OCI-LY3 (cell line): Measurements from ENCODE around the gene PICALM.

Source experiments
- H2AFZ ChIP-seq: fragments of 200-600, 300-600 bp; shearing (Covaris generic); 2 replicates; pipeline ENCODE4 v1.6.0; 2014; ENCODE audit warnings: antibody characterized with exemption, low read depth, low read length
- H3K27ac ChIP-seq: fragments of 200-600, 300-600 bp; sonication (generic); 2 replicates; pipeline ENCODE4 v1.5.1; 2014; ENCODE audit warnings: mild to moderate bottlenecking, low read length, moderate library complexity, mixed read lengths
- H3K27me3 ChIP-seq: fragments of 200-600, 300-600 bp; sonication (generic); 2 replicates; pipeline ENCODE4 v1.6.1; 2014; ENCODE audit warnings: low read depth, low read length, mixed read lengths
- H3K36me3 ChIP-seq: fragments of 200-600, 300-600 bp; sonication (generic); replicated peaks from 2 replicates; pipeline ENCODE3; 2014; ENCODE audit warnings: low read depth, low read length, mixed read lengths
- H3K4me1 ChIP-seq: fragments of 300-600, 200-600 bp; sonication (generic); 2 replicates; pipeline ENCODE4 v1.6.1; 2014; ENCODE audit warnings: low read length, mixed read lengths
- H3K4me2 ChIP-seq: fragments of 200-600, 300-600 bp; sonication (generic); 2 replicates; pipeline ENCODE4 v1.6.1; 2014; ENCODE audit warnings: low read length, mixed read lengths
- H3K4me3 ChIP-seq: fragments of 300-600, 200-600 bp; sonication (generic); 2 replicates; pipeline ENCODE4 v1.5.1; 2014; ENCODE audit warnings: antibody characterized with exemption, mild to moderate bottlenecking, low read length, moderate library complexity
- H3K79me2 ChIP-seq: fragments of 300-600, 200-600 bp; shearing (Covaris generic); 2 replicates; pipeline ENCODE4 v1.6.1; 2014; ENCODE audit warnings: mild to moderate bottlenecking, low read length, mixed read lengths
- H3K9ac ChIP-seq: fragments of 300-600, 200-600 bp; shearing (Covaris generic); 2 replicates; pipeline ENCODE4 v1.6.0; 2014; ENCODE audit warnings: mild to moderate bottlenecking, low read length, moderate library complexity
- H3K9me3 ChIP-seq: fragments of 200-600, 300-600 bp; shearing (Covaris generic); 2 replicates; pipeline ENCODE4 v1.6.1; 2014; ENCODE audit warnings: low read length, mixed read lengths; ENCODE audit not compliant: insufficient read depth
- H4K20me1 ChIP-seq: fragments of 200-600, 300-600 bp; sonication (generic); 2 replicates; pipeline ENCODE4 v1.6.1; 2016; ENCODE audit warnings: low read length, mixed read lengths; ENCODE audit not compliant: insufficient read depth
- EZH2phosphoT487 ChIP-seq: fragments of 200-600 bp; shearing (Covaris generic); IDR thresholded peaks from 2 replicates; pipeline ENCODE4 v1.6.1; 2018; ENCODE audit warnings: antibody characterized with exemption, mixed run types, low read depth
- TF ChIP-seq, protein P1 (sequence below): fragments of 200-600, 300-600 bp; sonication (generic); IDR thresholded peaks from 2 replicates; pipeline ENCODE4 v1.5.1; 2014; ENCODE audit warnings: antibody characterized with exemption, low read length, low read depth

Gene PICALM

DNA sequence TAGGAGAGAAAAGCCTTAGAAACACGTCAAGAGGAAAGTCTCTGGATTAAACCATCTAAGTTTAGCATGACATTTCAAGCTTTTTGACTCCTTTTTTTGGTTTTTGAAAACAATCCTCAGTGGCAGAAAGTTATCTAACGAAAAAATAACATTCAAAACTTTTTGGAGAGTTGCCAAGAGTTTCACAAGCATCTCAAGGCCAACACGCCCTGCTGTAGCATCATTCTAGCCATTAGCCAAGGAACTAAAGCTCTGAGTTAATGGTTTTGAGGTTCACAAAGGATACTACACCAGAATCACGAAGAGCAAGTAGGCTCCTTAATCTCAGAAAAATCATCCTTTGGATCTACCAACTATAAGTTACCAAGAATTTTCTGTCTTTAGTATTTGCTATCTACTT, 94.8 kb downstream of the PICALM start:
- Histone ChIP-seq H3K9me3 (no peaks in the 10 kb centered on the region), H3K4me1 (peaks cover 15% of the 10 kb centered on the region), H3K79me2 (peaks cover under 1% of the 10 kb centered on the region; the same call in 1 of the 2 replicates), H3K4me2 (no peak overlapping the region), H3K27ac (no peak overlapping the region), H3K27me3 (no peaks in the 10 kb centered on the region), H2AFZ (no peak overlapping the region), H4K20me1 (peaks cover 27% of the 10 kb centered on the region), H3K4me3 (no peak overlapping the region), H3K9ac (no peak overlapping the region), H3K36me3 (peaks cover 68% of the 10 kb centered on the region)
- no peak for TF ChIP-seq EZH2phosphoT487
- TF ChIP-seq, protein P1, sequence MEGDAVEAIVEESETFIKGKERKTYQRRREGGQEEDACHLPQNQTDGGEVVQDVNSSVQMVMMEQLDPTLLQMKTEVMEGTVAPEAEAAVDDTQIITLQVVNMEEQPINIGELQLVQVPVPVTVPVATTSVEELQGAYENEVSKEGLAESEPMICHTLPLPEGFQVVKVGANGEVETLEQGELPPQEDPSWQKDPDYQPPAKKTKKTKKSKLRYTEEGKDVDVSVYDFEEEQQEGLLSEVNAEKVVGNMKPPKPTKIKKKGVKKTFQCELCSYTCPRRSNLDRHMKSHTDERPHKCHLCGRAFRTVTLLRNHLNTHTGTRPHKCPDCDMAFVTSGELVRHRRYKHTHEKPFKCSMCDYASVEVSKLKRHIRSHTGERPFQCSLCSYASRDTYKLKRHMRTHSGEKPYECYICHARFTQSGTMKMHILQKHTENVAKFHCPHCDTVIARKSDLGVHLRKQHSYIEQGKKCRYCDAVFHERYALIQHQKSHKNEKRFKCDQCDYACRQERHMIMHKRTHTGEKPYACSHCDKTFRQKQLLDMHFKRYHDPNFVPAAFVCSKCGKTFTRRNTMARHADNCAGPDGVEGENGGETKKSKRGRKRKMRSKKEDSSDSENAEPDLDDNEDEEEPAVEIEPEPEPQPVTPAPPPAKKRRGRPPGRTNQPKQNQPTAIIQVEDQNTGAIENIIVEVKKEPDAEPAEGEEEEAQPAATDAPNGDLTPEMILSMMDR: no peak

DNA sequence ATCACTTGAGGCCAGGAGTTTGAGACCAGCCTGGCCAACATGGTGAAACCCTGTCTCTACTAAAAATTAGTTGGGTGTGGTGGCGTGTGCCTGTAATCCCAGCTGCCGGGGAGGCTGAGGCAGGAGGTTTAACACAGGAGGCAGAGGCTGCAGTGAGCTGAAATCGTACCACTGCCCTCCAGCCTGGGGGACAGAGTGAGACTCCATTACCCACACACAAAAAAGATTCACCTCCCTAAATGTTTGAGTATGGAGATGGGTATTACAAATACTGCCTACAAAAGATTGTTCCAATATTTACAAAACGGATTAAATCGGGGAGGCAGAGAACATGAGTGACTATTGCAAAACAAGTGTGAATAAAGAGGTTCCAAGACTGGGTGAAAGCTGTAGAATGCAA, 98.3 kb downstream of the PICALM start:
- H3K9me3 ChIP-seq: no peaks in the 10 kb centered on the region
- peaks cover 17% of the 10 kb centered on the region; the same call in 1 of the 2 replicates for H3K79me2 ChIP-seq
- peaks cover 46% of the 10 kb centered on the region for H4K20me1 ChIP-seq
- peaks cover 15% of the 10 kb centered on the region for H3K4me1 ChIP-seq
- no peak overlapping the region for H3K4me3 ChIP-seq
- no peak overlapping the region for H3K9ac ChIP-seq
- no peak for TF ChIP-seq EZH2phosphoT487
- TF ChIP-seq, protein P1: no peak
- peaks cover 74% of the 10 kb centered on the region for H3K36me3 ChIP-seq
- no peak overlapping the region for H2AFZ ChIP-seq
- H3K4me2 ChIP-seq: no peak overlapping the region
- no peak overlapping the region for H3K27ac ChIP-seq
- no peaks in the 10 kb centered on the region for H3K27me3 ChIP-seq

- Histone ChIP-seq H3K27me3 (no peaks in the 10 kb centered on the region), H2AFZ (no peak overlapping the region), H3K4me3 (no peak overlapping the region), H3K36me3 (peaks cover 73% of the 10 kb centered on the region), H3K4me1 (peaks cover 5% of the 10 kb centered on the region), H4K20me1 (peaks cover 42% of the 10 kb centered on the region), H3K9ac (no peak overlapping the region), H3K79me2 (peaks cover 22% of the 10 kb centered on the region), H3K4me2 (no peak overlapping the region), H3K27ac (no peak overlapping the region), H3K9me3 (no peaks in the 10 kb centered on the region)
- TF ChIP-seq EZH2phosphoT487: no peak
- TF ChIP-seq, protein P1: no peak
These were observed 101.4 kb downstream of the PICALM start for GRCh38 chr11:85967457-85967856.

DNA sequence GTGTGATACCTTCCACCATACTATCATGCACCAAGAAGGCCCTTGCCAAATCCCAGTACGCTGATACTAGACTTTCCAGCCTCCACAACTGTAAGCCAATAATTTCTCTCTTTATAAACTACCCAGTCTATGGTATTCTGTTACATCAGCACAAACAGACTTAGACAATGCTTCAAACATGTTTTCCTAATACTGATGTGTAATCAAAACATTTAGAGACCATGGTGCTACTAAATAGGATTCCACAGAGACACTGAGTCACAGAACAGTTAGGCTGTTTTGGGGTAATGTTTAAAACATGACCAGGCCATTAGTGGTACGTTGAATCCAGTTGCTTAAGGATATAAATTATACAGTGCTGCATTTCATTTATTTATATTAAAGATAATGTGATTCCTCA, 103.7 kb downstream of the PICALM start:
- H3K9ac ChIP-seq: no peak overlapping the region
- no peak overlapping the region for H3K27ac ChIP-seq
- TF ChIP-seq EZH2phosphoT487: no peak
- TF ChIP-seq, protein P1: no peak
- H3K4me1 ChIP-seq: peaks cover 27% of the 10 kb centered on the region
- peaks cover 59% of the 10 kb centered on the region for H4K20me1 ChIP-seq
- H3K4me3 ChIP-seq: no peak overlapping the region
- no peak overlapping the region for H3K4me2 ChIP-seq
- peaks cover 78% of the 10 kb centered on the region for H3K36me3 ChIP-seq
- no peaks in the 10 kb centered on the region for H3K9me3 ChIP-seq
- H3K79me2 ChIP-seq: peaks cover 29% of the 10 kb centered on the region
- no peak overlapping the region for H2AFZ ChIP-seq
- no peaks in the 10 kb centered on the region for H3K27me3 ChIP-seq
